GM19438 (cell line): Measurements from ENCODE around the gene RSPH1.

Experiments used
- ATAC-seq: cut with Tn5 transposase; IDR thresholded peaks from one replicate; pipeline ENCODE4 v1.9.1; 2021; ENCODE audit warnings: low read depth; ENCODE audit not compliant: unreplicated experiment

The RSPH1 gene

DNA sequence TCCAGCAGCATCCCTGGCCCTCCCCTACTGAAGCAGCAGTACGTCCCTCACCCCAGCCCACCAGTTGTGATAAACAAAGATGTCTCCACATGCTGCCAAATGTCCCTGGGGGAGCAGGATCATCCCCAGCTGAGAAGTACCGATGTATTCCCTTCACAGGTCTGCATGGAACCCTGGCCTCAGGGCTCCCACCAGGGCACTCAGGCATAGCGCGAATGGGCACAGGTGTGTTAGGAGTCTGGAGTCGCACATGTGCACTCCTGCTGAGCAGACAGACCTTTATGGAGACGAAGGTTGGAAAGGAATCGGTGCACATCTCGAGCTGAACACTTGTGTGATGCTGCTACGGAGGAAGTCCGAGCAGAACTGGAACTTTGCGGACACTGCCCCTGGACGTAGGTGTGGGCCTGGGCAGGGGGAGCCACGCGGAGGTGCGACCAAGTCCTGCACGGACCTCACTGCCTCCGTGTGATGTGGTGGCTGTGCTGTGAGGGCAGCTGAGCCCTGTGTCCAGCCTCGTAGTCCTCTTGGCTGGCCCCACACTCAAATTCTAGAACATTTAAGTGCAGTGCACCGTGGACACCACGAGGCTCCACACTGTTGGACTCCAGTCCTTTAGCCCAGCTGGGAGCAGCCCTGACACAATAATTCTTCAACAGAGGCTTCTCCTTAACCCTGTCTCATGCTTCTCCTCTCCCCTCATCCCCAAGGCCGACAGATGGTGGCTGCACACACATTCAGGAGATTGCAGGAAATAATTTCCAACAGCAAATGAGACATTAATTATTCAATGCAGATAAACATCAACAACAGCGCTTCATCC lies 43.4 kb downstream of the RSPH1 start:
- ATAC-seq, result no peak

DNA sequence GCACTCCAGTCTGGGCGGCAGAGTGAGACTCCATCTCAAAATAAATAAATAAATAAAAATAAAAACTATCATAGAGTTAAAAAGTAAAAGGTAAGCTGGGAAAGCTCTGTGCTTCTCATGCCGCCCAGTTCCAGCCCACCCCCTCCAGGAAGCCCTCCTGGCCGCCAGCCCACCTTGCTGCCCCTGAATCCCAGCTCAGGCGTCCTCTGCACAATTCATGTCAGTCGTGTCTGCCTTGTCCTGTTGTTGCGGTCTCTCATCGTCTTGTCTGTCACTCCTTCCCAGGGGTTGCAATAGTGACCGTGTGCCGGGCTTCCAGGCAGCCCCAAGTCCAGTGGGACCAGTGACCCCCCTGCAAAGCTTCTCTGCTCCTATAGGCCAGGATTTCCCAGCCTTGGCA lies 44.1 kb downstream of the RSPH1 start:
- no peak for ATAC-seq

DNA sequence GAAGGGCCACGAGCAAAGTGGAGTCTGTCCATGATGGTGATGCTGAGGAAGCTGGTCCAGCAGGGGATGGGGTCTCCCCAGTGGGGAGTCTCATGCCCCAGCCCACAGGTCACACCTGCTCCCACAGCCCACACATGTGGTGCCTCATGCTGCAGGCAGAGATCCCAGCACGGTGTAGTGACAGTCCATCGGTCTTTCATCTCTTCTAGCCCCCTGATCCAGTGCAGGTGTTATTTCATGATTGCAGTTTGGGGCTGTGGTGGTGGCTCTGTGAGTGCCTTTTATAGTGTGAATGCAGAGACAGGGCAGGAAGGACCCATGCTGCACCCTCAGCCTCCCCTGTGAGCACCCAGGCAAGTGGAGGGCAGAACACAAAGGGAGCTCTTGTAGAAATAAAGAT lies 47.3 kb downstream of the RSPH1 start:
- no peak for ATAC-seq

DNA sequence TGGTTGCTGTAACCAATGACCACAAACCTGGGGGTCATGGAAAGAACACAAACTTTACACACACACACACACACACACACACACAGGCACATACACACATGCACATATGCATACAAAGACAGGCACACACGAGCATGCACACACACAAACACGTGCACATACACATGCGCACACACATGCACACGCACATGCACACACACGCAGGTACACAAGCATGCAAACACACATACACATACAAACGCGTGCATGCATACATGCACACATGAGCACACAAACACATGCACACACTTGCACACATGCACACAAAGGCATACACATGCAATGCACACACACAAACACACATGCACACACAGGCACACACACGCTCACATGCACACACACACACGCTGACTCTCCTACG lies 48.3 kb downstream of the RSPH1 start:
- no peak for ATAC-seq

DNA sequence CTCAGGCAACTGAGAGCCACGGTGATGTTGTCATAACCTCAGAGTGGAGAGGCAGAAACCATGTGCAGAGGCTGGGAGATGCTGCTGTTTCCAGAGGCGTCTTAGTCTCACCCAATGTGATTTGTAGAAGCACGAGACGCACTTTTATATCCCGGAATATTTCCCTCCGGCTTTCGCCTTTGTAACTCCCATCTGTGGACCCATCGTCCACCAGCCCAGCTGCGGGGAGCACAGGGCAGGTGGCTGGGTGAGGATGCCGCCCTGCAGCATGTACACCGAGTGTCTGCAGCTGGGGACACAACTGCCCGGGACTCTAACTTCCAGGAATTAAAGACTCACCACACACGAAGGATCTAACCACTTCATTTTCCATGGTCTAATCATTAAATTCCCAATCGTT lies 48.8 kb downstream of the RSPH1 start:
- no peak for ATAC-seq

DNA sequence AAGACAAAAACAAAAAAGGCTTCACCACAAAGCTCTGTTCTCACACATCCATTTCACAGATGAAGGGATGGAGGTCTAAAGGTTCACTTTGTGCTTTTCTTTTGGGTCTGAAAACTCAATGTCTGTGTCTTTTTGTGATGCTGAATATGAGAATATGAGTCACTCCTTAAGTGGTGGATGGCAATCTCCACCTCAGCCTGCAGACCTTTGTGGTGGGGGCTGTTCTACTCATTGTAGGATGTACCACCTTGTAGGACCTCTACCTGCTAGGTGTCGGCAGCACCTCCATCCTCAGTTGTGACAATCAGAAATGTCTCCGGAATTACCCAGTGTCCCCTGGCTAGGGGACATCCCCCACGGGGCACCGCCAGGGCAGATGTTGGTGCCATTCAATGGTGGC lies 49.5 kb downstream of the RSPH1 start:
- ATAC-seq, result no peak

DNA sequence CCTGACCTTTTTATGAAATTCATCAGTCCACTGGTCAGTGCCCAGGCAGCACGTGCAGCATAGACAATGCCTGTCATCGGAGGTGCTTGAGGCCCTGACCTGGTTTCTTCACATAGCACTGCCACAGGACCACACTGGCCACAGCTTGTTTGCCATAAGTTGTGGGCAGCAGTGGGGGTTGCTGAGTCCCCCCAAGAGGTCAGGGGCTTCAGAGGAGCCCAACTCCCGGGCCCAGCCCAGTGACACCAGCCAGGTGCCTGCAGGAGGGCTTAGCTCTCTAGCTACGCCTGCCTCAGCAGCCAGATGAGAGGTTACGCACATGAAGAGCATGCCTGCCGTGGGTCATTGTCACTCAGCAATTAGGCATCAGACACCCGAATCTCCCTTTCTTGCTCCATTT lies 50.7 kb downstream of the RSPH1 start:
- ATAC-seq, result no peak

DNA sequence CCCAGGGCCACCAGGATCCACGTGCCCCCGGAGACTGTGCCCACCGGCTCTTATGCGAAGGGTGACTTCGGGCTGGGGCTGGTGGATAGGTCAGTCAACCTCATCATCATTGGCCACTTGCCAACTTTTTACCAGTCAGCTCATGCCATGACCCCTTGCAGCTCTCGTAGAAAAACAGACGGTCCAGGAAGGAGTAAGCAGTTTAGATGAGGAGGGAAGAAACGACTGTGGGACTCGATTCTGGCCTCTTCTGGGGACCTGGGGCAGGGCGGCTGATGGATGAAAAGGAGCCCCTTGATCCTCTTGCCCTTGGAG lies 51.3 kb downstream of the RSPH1 start:
- no peak for ATAC-seq

DNA sequence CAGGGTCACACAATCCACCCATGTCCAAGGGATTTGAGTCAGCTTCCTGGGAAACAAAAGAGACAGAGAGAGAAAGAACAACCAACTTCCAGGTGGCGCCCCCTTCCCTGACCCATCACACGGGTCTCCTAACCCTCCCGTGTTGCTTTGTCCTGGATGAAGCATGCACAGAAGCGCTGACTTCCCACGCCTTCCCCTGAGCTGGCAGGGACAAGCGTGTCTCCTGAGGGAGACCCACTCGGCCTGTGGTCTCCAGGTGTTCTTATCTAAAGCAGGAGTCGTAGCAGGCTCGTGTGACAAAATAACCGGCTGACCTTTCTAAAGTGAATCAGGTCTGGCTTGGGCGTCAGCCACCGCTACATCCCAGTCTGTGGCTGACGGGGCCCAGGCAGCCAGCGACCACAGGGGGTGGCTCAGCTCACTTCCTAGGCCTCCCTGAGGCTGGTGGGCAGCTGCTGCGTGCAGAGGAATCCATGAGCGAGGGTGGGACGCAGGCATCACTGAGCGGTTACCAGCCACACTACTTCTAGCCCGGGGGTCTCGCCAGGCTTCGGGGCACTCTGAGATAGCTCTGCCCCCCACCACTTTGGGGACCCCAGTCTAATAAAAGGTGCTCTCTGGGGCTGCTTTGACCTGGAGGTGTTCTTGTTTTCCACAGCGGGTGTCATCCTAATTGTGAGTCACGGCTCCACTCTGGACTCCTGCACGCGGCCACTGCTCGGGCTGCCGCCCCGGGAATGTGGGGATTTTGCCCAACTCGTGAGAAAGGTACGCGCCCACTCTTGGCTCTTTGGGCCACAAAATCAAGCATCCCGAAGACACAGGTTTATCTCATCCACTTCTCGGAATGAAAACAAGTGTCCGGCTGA lies 51.9 kb downstream of the RSPH1 start:
- no peak for ATAC-seq

DNA sequence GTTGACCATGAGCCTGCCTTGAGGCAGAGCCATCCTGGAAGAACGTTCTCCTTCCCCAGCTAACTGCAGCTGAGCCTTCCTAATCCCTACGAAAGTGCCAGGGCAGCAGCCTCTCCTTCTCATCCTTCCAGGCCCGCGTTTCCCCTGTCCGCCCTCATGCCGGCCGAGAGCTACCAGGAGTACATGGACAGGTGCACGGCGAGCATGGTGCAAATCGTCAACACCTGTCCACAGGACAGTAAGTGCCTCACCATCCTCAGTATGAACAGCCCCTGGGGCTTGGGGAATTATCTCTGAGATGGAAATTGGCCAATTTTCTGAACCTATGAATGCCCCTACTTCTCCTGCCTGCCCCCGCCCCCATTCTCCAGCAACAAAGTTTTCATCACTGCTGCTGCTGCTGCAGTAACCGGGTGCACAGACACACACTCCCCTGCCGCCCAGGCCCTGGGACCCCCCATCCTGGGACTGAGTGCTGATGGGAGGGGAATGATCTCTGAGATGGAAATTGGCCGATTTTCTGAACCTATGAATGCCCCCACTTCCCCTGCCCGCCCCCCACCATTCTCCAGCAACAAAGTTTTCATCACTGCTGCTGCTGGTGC lies 52.7 kb downstream of the RSPH1 start:
- no peak for ATAC-seq

DNA sequence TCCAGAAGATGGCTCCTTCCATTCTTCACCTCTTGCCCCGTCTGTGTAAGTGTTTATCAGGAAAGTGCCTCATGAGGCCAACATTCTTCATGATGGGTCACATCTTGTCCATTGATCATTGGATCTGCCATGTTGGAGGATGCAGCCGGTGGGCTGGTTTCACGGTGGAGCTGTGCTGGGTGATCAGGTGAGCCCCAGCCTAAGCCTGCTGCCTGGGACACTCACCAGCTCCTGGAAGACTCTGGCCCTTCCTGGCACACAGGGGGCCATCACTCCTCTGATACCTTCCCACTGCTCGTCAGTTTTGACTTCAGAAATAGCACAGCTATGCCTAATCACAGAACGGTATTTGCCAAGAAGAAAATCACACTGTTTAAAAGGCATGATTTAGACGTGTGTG lies 54.1 kb downstream of the RSPH1 start:
- no peak for ATAC-seq

DNA sequence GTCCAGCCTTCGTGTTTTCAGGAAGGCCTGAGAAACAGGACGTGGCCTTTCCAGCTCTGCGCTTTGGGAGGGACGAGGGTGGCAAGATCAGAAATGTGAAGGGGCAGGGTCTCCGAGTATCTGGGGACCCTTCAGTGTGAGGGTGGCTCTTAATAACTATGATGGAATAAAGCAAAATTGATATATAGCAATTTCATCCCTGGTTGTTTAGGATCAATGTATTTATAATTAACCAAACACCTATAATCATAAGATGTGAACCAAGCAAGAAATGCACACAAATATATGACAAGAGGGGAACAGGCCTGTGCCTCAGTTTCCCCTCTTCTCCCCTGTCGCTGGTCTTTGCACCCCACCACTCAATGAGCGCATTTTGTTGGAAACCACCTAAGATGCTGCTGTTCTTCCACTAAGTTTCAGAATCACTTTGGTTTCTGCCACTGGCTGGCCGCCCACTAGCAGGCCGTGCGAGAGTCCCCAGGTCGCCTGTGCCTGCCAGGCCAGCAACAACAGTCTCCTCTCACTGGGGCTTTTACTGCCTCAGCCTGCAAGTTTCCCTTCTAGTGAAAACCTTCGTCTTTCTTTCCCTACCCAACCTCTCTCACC lies 55.7 kb downstream of the RSPH1 start:
- ATAC-seq, result no peak

DNA sequence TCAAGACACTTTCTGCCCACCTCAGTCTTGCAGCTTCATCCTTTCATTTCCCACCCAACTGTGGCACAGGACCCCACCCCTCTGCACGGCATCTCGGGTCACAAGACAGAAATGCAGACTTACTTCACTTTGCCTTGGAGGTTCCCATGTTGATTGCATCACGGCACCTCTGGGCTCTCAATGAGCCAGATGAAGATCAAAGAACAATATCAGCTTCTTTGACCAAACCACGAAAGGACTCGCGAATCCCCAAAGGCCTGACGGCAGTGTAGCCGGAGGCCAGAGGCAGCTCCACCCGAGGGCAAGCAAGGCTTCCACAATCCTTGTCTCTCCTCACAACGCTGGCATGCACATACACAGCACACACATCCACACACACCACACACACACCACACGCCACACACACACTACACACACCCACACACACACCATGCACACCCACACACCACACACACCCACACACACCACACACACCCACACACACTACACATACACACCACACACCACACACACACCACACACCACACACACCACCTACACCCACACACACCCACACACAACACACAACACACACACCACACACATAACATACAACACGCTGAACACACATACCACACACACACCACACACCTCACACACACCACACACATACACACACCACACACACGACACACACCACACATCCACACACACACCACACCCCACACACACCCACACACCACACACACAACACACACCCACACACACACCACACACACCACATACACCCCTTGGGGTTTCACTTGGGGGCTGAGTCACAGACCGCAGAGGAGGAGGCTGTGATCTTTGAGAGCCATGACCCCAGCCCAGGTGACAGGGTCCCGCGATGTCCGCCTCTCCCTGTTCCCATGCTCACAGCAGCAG lies 56.5 kb downstream of the RSPH1 start:
- ATAC-seq, result no peak

DNA sequence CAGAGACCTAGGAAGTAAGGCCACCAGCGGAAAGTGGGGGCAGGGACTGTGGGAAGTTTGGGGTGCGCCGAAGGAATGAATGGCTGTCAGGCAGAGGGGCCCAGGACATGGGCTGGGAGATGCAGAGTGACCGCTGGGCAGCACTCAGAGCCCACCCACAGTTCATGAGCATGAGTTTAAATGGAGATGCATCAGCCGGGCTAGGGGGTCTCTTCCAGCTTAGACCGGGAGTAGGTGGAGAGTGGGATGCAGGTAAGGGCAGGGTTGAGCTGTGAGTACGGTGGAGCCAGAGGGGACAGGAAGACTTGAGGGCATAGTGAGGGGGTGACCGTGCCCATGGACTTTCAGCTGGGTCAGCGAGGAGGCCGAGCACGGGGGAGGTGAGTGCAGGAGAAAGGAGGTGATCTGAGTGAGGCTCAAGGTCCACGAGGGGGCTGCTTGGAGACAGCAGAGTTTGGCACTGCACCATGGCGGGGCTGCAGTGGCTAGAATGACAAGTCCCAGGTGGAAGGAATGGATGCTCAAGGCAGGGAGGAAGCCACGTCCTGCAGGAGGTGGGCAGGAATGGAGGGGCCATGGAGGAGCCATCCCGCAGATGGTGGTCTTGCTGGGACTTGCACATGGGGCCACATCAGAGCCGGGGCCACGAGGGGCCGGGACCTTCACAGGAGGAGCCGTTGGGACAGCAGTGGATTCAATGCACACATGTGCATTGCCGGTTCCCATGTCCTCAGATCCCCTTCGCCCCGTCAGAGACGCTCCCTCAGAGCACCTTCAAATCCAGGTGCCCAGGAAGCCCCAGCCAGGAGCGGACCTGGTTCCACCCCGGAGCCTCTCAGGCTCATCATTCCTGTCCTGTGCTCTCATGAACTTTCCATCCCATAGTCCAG lies 57.5 kb downstream of the RSPH1 start:
- ATAC-seq, result no peak

DNA sequence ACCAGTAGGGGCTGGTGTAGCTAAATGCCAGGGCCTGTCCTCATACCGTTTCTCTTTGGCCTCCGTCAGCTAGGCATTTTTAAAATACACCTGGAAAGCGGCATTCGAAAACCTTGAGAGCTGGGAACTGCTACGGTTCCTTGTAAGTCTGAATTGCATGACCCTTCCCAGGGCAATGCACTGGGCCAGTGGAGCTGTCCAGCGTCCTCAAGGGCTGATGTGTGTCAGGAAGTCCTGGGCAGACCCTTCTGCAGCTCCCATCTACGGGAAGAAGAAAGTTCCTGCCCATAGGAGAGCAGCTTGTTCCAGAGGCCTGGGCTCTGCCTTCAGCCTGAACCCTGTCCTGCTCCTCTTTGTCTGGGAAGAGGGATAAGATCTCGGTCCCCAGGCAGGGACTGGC lies 58.2 kb downstream of the RSPH1 start:
- no peak for ATAC-seq

DNA sequence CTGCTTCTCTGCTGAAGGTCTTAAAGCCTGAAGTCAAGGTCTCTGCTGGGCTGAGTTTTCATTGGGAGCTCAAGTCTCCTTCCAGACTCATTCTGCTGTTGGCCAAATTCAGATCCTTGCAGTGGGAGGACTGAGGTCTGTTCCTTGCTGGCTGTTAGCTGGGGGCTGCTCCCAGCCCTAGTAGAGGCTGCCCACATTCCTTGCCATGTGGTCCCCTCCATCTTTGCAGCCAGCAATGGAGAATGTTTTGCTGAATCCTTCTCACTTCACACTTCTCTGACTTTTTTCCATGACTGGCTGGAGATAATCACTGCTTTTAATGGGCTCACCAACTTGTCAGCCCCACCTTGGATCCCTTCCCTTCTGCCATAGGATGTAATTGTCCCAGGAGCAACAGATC lies 59.1 kb downstream of the RSPH1 start:
- no peak for ATAC-seq

DNA sequence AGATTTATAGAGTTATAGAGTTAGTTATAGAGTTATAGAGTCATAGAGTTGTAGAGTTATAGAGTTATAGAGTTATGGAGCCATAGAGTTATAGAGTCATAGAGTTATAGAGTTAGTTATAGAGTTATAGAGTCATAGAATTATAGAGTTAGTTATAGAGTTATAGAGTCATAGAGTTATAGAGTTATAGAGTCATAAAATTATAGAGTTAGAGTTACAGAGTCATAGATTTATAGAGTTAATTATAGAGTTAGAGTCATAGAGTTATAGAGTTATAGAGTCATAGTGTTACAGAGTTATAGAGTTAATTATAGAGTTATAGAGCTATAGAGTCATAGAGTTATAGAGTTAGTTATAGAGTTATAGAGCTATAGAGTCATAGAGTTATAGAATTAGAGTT lies 60.2 kb downstream of the RSPH1 start:
- ATAC-seq, result no peak

DNA sequence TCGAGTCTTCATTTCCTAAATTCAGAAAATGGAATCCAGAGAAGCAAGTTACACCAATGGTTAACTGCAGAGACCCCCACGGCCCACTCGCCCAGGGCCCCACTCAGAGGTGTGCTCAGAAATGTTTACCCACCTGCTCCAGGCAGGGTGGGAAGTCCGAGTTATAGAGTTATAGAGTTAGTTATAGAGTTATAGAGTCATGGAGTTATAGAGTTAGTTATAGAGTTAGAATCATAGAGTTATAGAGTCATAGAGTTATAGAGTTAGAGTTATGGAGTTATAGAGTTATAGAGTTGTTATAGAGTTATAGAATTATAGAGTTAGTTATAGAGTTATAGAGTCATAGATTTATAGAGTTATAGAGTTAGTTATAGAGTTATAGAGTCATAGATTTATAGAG lies 60.6 kb downstream of the RSPH1 start:
- no peak for ATAC-seq

DNA sequence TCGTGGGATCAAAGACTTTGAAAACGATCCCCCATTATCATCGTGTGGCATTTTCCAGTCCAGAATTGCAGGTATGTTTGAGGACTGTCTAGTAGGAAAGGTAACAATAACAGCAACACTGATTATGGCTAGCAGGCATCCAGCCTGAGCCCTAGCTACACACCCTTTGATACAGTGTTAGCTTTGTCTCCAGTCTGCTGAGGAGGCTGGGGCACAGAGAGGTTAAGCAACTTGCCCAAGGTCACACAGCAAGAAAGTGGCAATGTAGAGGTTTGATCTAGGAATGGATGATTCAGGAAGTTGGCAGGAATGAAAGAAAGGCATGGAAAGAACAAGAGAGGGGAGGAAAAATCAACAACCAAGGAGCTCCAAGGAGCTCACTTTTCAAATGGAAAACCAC lies 61.1 kb downstream of the RSPH1 start:
- no peak for ATAC-seq
